Endothelial cell of umbilical vein (primary cell): Measurements from ENCODE around the gene CBFB. TPM values are rescaled to one million over a fixed set of nuclear protein-coding genes. Genes with fewer than 3 reads are reported as not detected.

ENCODE experiments used
- BruUV-seq: library from RNA; stranded (reverse); fragments of 400-500 nt; replicated peaks from 2 replicates; lab custom pipeline; 2021; lab: Mats Ljungman, UMichigan
- CTCF ChIA-PET: fragments of 300-600, 350-600 bp; sonication (Branson Sonifier 250); formaldehyde crosslinking; loops from one replicate; lab custom pipeline; 2021; ENCODE audit warnings: antibody characterized with exemption, inconsistent platforms; lab: Charles Lee
- POLR2A ChIA-PET: fragments of 300-600, 350-600 bp; sonication (Branson Sonifier 250); formaldehyde crosslinking; loops from one replicate; lab custom pipeline; 2021; ENCODE audit warnings: antibody characterized with exemption, inconsistent platforms; lab: Charles Lee
- DNase-seq: peaks from one replicate; pipeline ENCODE4 v3.0.0-alpha.2; 2011; ENCODE audit warnings: low read depth, low spot score
- FAIRE-seq: peaks from 2 replicates; lab custom pipeline; 2011; peaks lifted over from hg19 to GRCh38; lab: Jason Lieb, UNC
- H2AFZ ChIP-seq: 2 replicates; pipeline ENCODE4 v1.6.0; 2012; ENCODE audit warnings: low read depth, low read length, control low read depth, inconsistent platforms
- H3K27ac ChIP-seq: 2 replicates; pipeline ENCODE4 v1.5.1; 2011; ENCODE audit warnings: low read depth, mild to moderate bottlenecking, control low read depth, low read length, moderate library complexity; ENCODE audit not compliant: insufficient read depth
- H3K27me3 ChIP-seq, 2 experiments: 2 replicates each; pipeline versions ENCODE4 v1.6.0 to v1.6.1; 2011; ENCODE audit warnings: low read length in 2 of 2, mixed read lengths in 1 of 2; ENCODE audit not compliant: control insufficient read depth in 2 of 2, insufficient read depth in 2 of 2
- H3K36me3 ChIP-seq, 2 experiments: 2 replicates in 1 of 2; 3 replicates in 1 of 2; pipeline ENCODE4 v1.5.1; 2011; ENCODE audit warnings: low read length in 2 of 2, mild to moderate bottlenecking in 1 of 2, moderate library complexity in 1 of 2; ENCODE audit not compliant: control insufficient read depth in 2 of 2, insufficient read depth in 2 of 2; ENCODE audit errors: extremely low read depth in 1 of 2
- H3K4me1 ChIP-seq: 3 replicates; pipeline ENCODE4 v1.5.1; 2011; ENCODE audit warnings: mild to moderate bottlenecking, low read length; ENCODE audit not compliant: control insufficient read depth, insufficient read depth; ENCODE audit errors: extremely low read depth
- H3K4me2 ChIP-seq: 2 replicates; pipeline ENCODE4 v1.6.1; 2011; ENCODE audit warnings: low read length, control low read depth, mixed read lengths; ENCODE audit not compliant: insufficient read depth
- H3K4me3 ChIP-seq, 3 experiments: fragments of 200-600 bp in 1 of 3; sonication (generic), shearing (Covaris generic) in 1 of 3; replicated peaks in 1 of 3; 2 replicates each; pipeline ENCODE4 v1.5.1; 2011 to 2016; ENCODE audit warnings: control low read depth in 3 of 3, low read length in 3 of 3, mild to moderate bottlenecking in 2 of 3, inconsistent platforms in 1 of 3, low read depth in 1 of 3, moderate library complexity in 1 of 3; ENCODE audit not compliant: insufficient read depth in 1 of 3
- H3K79me2 ChIP-seq: 2 replicates; pipeline ENCODE4 v1.6.0; 2012; ENCODE audit warnings: low read length, inconsistent platforms; ENCODE audit not compliant: control insufficient read depth, insufficient read depth
- H3K9ac ChIP-seq: replicated peaks from 2 replicates; pipeline ENCODE3; 2011; ENCODE audit warnings: low read length, control low read depth; ENCODE audit not compliant: insufficient read depth; ENCODE audit errors: extremely low read depth
- H3K9me1 ChIP-seq: replicated peaks from 3 replicates; pipeline ENCODE4 v1.6.0; 2011; ENCODE audit warnings: mild to moderate bottlenecking, low read length; ENCODE audit not compliant: control insufficient read depth, insufficient read depth; ENCODE audit errors: extremely low read depth
- H3K9me3 ChIP-seq: replicated peaks from 2 replicates; pipeline ENCODE4 v1.5.1; 2012; ENCODE audit warnings: low read length, inconsistent platforms; ENCODE audit not compliant: control insufficient read depth, insufficient read depth
- H4K20me1 ChIP-seq: replicated peaks from 2 replicates; pipeline ENCODE3; 2011; ENCODE audit warnings: mild to moderate bottlenecking, low read length; ENCODE audit not compliant: control insufficient read depth, insufficient read depth; ENCODE audit errors: extremely low read depth
- CTCF ChIP-seq, 2 donors: IDR thresholded peaks; 1 replicate in 1 of 2; 2 replicates in 1 of 2; pipeline ENCODE4 v1.5.1; 2011; ENCODE audit warnings: low read length in 2 of 2, mild to moderate bottlenecking in 2 of 2, moderate library complexity in 2 of 2, control low read depth in 1 of 2, inconsistent platforms in 1 of 2, low read depth in 1 of 2; ENCODE audit not compliant: insufficient read depth in 1 of 2; ENCODE audit errors: extremely low read depth in 1 of 2
- EZH2 ChIP-seq: IDR thresholded peaks from 2 replicates; pipeline ENCODE4 v1.6.1; 2012; ENCODE audit warnings: borderline replicate concordance, low read depth, mild to moderate bottlenecking, moderate library complexity, low read length, inconsistent platforms; ENCODE audit not compliant: severe bottlenecking
- FOS ChIP-seq: IDR thresholded peaks from 2 replicates; pipeline ENCODE4 v1.6.1; 2011; ENCODE audit warnings: mild to moderate bottlenecking, low read length, moderate library complexity, borderline replicate concordance; ENCODE audit not compliant: insufficient read depth
- GATA2 ChIP-seq: IDR thresholded peaks from 2 replicates; pipeline ENCODE4 v1.7.0; 2011; ENCODE audit warnings: low read depth, mild to moderate bottlenecking, moderate library complexity, mixed read lengths, low read length; ENCODE audit not compliant: insufficient read length, insufficient read depth
- JUN ChIP-seq: IDR thresholded peaks from 2 replicates; pipeline ENCODE4 v1.6.1; 2011; ENCODE audit warnings: borderline replicate concordance, low read depth; ENCODE audit not compliant: insufficient read length, insufficient read depth
- MYC ChIP-seq: IDR thresholded peaks from one replicate; pipeline ENCODE4 v1.6.1; 2011; ENCODE audit warnings: mild to moderate bottlenecking, low read depth, low read length
- POLR2A ChIP-seq: IDR thresholded peaks from 2 replicates; pipeline ENCODE4 v1.6.1; 2012; ENCODE audit warnings: low read depth, mild to moderate bottlenecking, control low read depth, low read length
- POLR2AphosphoS5 ChIP-seq: IDR thresholded peaks from 2 replicates; pipeline ENCODE4 v1.6.1; 2012; ENCODE audit warnings: low read depth, mild to moderate bottlenecking, control low read depth, low read length, moderate library complexity; ENCODE audit not compliant: insufficient read depth
- dilution Hi-C: fragments of 300-500 bp; cut with MboI; formaldehyde crosslinking; loops from one replicate; pipeline ENCODE4 v1.15.0; 2019; ENCODE audit warnings: low sequenced_read_pairs; ENCODE audit not compliant: extremely low pct_ligation_motif_present
- intact Hi-C: fragments of 100-400 bp; cut with micrococcal nuclease; formaldehyde crosslinking; loops from one replicate; pipeline ENCODE4 v1.10.0; 2022
- polyA plus RNA-seq, 4 experiments: library from polyadenylated mRNA; depleted of rRNA in 3 of 4; stranded (reverse) in 3 of 4; unstranded in 1 of 4; fragments of >200 nt; gene quantifications; 2 replicates each; pipeline versions ENCODE4 v1.2.1 to v1.2.3, GENCODE V29; 2011 to 2012; ENCODE audit warnings: missing spikeins in 1 of 4
- total RNA-seq: library from RNA; stranded (reverse); gene quantifications from 2 replicates; pipeline ENCODE4 v1.2.3, GENCODE V29; 2021
- TF ChIP-seq, protein P1 (sequence below): IDR thresholded peaks from 2 replicates; pipeline ENCODE4 v1.6.1; 2011; ENCODE audit not compliant: insufficient read depth, insufficient read length

CBFB gene
- total and polyA plus RNA-seq, 2 donors (not counting 3 experiments of a cell fraction or from before 2014, with no cell fraction given) = 27.8 to 103 TPM

DNA sequence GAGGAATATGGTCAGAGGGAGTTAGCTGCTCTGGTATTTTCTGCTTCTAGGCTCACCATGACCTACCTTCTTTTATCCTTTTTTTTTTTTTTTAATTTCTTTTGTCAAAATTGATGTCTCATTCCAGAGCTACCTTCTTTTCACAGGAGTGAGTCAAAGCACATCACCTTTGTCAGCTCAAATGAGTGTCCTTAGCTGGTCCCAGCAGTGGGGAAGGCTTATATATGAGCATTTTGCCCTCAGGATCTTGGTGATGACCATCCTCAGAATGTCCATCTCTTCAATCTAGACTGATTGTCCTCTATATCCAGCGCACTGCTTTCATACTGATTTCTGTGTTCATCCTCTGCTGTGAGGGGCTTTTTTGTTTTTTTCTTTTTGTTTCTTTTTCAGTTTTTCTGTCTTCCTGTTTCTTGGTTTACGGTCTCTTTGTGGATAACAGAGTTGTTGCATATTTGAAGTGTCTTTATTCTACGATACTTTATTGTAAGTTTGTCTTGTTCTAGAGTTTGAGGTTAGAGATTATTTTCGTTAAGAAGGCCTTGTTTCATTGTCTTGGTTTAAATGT, 24.9 kb downstream of the CBFB start:
- DNase-seq = no peak
- Histone ChIP-seq H3K9ac (no peak overlapping the region), H3K27ac (no peak overlapping the region), H2AFZ (no peak overlapping the region), H3K36me3 (peaks cover 0 to 2% of the 10 kb centered on the region in 2 experiments), H3K9me3 (no peaks in the 10 kb centered on the region), H3K4me3 (no peak overlapping the region), H3K27me3 (no peaks in the 10 kb centered on the region), H3K9me1 (peaks cover 2% of the 10 kb centered on the region), H3K79me2 (peaks cover 95% of the 10 kb centered on the region), H3K4me1 (peaks cover 4% of the 10 kb centered on the region), H4K20me1 (peaks cover 7% of the 10 kb centered on the region), H3K4me2 (no peak overlapping the region)
- POLR2A ChIA-PET = no interaction called here
- TF ChIP-seq MYC (no peak), POLR2AphosphoS5 (no peak), POLR2A (no peak), JUN (no peak), EZH2 (no peak), CTCF (IDR thresholded peaks at IDR 0.05; ENCODE audit: extremely low read depth in 1 of 2, insufficient read depth in 1 of 2, low read depth in 1 of 2, low read length in 2 of 2) (no peak), FOS (no peak), GATA2 (no peak)
- TF ChIP-seq, protein P1, sequence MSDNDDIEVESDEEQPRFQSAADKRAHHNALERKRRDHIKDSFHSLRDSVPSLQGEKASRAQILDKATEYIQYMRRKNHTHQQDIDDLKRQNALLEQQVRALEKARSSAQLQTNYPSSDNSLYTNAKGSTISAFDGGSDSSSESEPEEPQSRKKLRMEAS = no peak
- FAIRE-seq = no peak
- CTCF ChIA-PET = interaction anchor here (1.3 to 2.7 kb wide), 2 partner anchors 11 to 36 kb away, joined by 4 to 9 read pairs; no protein-coding TSS in a partner anchor
- dilution Hi-C loops = no loop called here
- intact Hi-C loops = no loop called here
- no TSS peak for BruUV-seq
